Renal cortical epithelial cell (primary cell): ENCODE results near the gene RRP9. TPM values are rescaled to one million over a fixed set of nuclear protein-coding genes. Genes with fewer than 3 reads are reported as not detected.
"Not testable (repeated sequence)": the region's sequence is repeated elsewhere in the genome, so short reads cannot be mapped to it uniquely, and the experiment has no call there.

Experiments used
- DNase-seq: peaks from one replicate; pipeline ENCODE4 v3.0.0-alpha.2; 2011; ENCODE audit warnings: low read depth
- total RNA-seq: library from RNA; depleted of rRNA; stranded (reverse); fragments of >200 nt; gene quantifications from 2 replicates; pipeline ENCODE4 v1.2.3, GENCODE V29; 2014

RRP9 gene, protein sequence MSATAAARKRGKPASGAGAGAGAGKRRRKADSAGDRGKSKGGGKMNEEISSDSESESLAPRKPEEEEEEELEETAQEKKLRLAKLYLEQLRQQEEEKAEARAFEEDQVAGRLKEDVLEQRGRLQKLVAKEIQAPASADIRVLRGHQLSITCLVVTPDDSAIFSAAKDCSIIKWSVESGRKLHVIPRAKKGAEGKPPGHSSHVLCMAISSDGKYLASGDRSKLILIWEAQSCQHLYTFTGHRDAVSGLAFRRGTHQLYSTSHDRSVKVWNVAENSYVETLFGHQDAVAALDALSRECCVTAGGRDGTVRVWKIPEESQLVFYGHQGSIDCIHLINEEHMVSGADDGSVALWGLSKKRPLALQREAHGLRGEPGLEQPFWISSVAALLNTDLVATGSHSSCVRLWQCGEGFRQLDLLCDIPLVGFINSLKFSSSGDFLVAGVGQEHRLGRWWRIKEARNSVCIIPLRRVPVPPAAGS
- 17.1 and 37.5 TPM in 2 replicates for total RNA-seq

DNA sequence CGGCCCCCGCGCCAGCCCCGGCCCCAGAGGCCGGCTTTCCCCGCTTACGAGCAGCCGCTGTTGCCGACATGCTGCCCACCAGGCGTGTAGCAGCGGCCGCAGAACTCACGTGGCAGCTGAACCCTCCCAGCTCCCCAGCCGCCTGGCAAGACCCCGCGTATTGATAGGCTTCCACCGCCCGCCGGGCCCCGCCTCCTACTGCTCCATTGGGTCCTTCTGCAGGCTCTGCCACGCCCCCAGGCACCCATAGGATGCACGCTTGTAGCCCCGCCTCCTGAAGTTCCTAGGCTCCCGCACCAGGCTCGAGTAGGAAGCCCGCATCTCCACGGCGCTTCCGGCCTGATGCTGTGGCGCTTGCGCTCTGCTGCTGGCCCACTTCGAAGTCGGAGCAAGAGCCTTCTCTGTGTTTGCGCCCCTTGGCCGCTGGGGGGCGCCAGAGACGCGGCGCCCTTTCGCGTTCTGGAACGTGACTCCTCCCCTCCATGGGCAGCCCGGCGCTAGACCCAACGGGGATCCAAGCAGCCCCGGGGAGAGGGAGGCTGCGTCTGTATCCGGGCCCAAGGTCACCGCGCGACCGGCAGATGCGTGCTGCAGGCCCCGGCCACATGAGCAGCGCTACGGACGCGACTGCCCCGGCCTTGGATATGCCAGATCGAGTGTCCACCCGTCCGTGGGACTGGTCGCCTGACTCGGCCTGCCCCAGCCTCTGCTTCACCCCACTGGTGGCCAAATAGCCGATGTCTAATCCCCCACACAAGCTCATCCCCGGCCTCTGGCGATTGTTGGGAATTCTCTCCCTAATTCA is at the start of gene RRP9, which contains the start of gene PARP3:
RRP9 (minus strand) TSS at position 107 of the 805 bp plus-strand sequence; CDS start at position 70, 37 bp downstream.
PARP3 (plus strand) TSS at position 566 of the 805 bp plus-strand sequence. CDS start 993 bp downstream, outside the sequence.
- DNase-seq, result peak; percentile 99

DNA sequence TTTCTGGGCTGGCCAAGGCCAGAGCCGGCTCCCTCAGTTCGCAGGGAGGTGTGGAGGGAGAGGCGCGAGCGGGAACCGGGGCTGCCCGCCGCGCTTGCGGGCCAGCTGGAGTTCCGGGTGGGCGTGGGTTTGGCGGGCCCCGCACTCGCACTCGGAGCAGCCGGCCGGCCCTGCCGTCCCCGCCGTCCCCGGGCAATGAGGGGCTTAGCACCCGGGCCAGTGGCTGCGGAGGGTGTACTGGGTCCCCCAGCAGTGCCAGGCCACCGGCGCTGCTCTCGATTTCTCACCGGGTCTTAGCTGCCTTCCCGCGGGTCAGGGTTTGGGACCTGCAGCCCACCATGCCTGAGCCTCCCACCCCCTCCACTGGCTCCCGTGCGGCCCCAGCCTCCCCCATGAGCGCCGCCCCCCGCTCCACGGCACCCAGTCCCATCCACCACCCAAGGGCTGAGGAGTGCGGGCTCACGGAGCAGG is 48.8 kb upstream of the RRP9 start:
- DNase-seq, result not testable (repeated sequence)

DNA sequence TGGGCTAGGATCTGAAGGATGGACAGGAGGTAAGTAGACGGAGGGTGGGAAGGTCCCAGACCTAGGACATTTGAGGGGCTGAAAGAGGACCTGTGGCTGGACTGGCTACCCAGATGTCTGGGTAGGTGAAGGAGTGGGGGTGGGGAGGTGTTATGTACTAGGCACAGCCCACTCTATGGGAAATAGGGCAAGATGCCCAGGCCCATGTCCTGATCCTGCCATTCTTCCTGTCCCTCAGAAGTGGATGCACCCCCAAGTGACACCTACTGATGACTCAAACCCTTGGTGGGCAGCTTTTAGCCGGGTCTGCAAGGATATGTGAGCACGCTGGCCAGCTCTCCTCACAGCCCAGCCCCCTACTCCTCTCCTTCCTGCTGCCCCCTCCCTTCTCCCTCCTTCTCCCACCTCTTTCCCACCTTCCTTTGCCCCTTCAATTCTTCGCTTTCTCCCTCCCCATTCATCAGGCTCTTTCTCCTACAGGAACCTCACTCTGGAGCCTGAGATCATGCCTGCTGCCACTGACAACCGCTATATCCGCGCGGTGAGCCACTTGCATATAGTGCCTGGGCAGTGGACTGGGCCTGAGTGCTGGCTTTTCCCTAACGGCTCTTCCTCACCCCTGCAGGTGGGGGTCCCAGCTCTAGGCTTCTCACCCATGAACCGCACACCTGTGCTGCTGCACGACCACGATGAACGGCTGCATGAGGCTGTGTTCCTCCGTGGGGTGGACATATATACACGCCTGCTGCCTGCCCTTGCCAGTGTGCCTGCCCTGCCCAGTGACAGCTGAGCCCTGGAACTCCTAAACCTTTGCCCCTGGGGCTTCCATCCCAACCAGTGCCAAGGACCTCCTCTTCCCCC is 46.8 kb upstream of the RRP9 start:
- no peak for DNase-seq

DNA sequence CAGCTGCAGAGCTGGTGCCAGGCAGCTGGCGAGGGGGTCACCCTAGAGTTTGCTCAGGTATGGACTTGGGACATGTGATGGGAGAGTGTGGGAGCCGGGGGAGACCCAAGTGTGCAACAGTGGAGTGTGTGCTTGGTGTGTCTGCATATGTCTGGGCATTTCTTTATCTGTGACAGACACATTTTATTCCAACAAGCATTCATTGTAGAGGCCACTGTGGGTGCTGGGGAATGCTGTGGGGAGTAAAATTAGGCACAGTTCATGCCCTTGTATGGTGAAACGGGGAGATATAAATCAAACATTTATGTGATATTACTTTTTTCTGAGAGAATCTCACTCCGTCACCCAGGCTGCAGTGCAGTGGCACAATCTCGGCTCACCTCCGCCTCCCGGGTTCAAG is 45.9 kb upstream of the RRP9 start:
- DNase-seq, result no peak

DNA sequence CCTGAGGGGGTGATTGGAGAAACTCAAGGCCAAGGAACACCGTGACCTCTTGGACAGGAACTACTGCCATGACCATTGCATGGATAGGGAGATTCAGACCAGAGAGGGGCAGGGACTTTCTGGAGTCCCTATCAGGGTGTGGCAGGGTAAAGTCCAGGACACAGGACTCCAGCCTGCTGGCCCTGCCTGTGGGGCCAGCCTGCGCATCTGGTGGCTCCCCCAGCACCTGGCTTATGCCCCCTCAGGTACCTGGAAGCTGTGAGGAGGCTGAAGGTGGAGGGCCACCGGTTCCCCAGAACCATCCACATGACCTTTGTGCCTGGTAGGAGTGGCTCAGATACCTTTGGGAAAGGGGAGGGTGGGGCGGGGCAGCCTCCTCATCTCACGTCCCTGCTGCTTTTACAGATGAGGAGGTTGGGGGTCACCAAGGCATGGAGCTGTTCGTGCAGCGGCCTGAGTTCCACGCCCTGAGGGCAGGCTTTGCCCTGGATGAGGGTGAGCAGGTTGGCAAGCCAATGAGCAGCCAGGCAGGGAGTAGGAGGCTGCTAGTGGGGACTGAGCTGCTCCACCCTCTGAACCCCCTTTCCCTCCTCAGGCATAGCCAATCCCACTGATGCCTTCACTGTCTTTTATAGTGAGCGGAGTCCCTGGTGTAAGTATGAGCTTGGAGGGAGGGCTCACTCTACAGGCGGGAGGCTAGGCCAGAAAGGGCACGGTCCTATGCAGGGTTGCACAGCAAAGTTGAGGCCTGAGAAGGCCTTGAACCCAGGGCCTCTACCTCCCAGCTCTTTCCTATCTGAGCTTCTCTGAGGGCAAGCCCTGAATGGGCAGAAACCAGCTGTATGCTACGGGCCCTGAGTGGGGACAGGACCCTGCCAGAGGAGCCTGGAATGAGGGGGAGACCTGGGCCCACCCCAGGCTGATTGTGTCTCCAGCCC is 44.6 kb upstream of the RRP9 start:
- no peak for DNase-seq

DNA sequence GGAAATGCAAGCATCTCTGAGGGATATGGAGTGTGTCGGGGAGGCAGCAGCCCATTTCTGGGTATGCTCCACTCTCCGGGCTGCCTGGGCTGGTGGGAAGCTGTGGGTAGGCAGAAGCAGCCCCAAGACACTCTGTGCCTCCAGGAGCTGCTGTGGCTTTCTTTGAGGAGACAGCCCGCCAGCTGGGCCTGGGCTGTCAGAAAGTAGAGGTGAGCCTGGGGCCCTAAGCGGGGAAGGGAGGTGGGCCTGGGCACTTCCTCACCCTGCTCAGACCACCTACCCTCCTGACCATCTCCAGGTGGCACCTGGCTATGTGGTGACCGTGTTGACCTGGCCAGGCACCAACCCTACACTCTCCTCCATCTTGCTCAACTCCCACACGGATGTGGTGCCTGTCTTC is 43.4 kb upstream of the RRP9 start:
- no peak for DNase-seq

DNA sequence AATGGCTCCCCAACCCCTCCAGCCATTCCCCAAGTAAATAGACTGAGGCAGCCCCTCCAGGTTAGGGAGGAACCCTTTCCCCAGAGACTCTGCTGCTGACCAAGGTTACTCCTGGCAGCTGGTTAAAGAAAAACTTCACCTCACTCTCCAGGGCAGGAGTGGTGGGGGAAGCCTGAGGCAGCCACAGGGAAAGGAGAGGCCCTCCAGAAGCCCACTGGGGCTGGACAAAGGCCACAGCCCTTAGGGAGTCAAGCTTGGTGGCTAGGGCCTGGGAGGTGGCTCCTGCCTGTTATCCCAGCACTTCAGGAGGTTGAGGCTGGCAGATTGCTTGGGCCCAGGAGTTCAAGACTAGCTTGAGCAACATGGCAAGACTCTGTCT is 42.6 kb upstream of the RRP9 start:
- DNase-seq, result no peak

DNA sequence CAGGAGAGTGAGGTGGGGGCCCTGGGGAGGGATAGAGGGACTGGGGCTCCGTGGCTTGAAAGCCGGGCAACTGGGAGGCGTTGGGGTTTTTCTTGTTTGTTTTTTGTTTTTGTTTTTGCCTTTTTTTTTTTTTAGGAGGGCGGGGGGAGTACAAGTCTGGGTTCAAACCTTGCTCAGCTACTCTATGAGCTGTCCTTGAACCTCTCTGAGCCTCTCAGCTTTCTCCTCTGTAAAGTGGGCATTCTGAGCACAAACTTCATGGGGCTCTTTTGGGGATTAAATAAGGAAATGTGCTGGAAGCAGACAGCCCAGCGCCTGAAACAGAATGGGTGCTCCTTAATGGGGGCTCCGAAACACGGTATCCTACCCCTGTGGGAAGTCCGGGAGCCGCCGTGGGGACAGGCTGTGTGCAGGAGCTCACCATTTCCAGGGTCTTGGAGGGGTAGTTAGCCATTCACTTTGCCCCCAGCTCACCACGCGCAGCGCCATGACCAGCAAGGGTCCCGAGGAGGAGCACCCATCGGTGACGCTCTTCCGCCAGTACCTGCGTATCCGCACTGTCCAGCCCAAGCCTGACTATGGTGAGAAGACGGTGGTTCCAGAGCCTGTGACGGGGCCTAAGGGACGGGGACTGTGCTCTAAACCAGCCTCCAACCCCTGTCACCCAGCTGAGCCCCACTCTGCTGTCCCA is 42.0 kb upstream of the RRP9 start:
- peak; percentile 13 for DNase-seq

DNA sequence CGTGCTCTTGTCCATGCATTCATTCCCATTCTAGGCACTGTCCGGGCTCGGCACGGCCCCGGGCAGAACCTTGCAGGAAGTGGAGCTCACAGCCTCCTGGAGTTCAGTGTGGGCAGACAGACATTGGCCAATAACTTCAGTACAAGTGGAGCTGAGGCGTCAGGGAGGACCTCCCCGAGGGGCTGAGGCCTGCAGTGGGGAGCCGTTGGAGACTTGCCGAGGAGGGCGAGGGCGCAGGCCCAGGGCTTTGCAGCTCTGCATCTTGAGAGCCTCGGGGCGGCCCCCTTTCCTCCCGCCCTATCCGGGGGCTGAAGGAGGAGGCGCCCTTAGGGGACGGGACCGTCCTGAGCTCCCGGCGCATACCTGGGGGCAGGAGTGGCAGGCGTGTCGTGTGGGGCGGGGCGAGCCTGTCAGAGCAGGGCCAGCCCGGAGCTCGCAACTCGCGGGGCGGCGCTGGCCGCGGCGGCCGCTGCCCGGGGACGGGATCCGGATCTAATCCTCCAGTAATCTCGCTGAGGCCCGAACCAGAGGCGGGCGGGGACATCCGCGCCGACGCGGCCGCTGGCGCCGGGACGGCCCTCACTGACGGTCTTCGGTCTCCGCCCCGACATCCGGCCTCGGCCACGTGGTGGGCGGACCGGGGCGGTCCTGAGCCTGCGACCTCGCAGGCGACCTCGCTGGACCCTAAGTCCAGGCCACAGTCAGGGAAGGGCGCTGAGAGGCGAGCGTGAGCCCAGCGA is 41.3 kb upstream of the RRP9 start, which contains the start of gene ACY1:
ACY1 (plus strand) TSS at position 698 of the 740 bp plus-strand sequence. CDS start 530 bp downstream, outside the sequence.
- peak; percentile 81 for DNase-seq

DNA sequence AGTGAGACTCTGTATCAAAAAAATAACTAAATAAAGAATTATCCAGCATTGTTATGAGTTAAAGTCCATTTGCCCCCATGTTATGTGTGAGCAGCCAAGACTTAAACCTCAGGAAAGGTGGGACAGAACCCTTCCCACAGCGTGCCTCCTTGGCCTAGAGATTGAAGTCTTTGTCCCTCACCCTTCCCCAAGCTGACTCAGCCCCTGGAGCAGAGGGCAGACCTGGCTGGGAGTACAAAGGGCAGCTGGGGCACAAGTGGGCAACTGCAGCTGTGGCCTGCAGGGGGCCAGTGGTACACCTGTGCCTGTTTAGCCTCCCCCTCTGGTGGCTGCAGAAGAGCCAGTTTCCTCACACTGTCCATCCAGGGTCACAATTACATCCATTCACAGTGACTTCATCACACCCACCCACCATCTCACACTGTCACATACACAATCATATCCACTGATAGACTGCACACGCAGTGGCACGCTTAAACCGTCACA is 40.7 kb upstream of the RRP9 start:
- DNase-seq, result peak; percentile 87

DNA sequence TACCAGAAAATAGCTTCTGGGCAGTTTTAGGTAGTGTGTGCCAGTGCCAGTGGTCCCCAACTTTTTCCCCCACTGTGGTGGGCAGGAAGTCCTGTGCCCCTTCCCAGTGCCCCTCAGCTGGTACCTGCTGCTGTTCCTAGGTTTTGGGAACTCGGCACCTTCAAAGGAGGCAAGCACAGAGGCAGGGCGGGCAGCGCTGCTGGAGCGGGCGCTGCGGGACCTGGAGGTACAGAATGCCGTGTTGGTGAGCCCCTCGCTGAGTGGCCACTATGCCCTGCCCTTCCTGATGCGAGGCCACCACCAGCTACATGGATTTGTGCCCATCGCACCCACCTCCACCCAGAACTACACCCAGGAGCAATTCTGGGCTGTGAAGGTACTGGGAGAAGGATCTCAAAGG is 38.5 kb upstream of the RRP9 start:
- DNase-seq, result no peak

DNA sequence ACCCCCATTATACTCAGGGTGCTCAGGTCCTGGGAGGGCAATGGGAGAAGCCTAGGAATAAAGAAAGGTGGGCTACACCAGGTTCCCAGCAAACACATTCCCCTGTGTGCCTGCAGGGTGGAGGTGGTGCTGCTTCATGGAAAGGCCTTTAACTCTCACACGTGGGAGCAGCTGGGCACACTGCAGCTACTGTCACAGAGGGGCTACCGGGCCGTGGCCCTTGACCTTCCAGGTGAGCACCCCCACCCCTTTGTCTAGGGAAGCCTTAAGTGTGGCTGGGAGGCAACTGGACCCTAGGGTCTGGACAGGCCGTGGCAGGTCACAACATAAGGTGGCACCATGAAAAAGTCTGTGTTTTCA is 36.4 kb upstream of the RRP9 start:
- no peak for DNase-seq

DNA sequence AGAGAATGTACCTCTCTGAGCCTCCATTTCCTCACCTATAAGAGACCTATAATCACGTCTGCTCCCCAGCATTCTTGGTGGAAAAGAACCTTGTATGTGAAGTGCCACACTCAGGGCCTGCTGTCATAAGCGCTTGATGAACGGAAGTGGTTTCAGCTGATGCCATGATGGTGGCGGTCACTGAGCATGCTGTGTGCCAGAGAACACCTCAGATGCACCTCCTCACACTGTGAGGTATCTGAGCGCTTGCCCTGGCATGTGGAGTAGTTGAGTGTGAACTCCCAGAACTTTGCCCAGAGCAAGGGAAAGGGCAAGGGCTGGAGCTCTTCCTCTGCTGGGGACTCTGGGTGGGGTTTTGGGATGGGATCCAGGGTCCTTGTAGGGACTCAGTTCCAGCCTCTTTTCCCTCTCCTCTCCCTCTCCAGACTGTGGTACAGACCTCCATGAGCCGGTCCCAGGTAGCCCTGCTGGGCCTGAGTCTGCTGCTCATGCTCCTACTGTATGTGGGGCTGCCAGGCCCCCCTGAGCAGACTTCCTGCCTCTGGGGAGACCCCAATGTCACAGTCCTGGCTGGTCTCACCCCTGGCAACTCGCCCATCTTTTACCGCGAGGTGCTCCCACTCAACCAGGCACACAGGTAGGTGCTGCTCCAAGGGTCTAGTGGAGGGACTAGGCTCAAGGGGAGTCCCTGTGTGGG is 35.9 kb upstream of the RRP9 start:
- no peak for DNase-seq

DNA sequence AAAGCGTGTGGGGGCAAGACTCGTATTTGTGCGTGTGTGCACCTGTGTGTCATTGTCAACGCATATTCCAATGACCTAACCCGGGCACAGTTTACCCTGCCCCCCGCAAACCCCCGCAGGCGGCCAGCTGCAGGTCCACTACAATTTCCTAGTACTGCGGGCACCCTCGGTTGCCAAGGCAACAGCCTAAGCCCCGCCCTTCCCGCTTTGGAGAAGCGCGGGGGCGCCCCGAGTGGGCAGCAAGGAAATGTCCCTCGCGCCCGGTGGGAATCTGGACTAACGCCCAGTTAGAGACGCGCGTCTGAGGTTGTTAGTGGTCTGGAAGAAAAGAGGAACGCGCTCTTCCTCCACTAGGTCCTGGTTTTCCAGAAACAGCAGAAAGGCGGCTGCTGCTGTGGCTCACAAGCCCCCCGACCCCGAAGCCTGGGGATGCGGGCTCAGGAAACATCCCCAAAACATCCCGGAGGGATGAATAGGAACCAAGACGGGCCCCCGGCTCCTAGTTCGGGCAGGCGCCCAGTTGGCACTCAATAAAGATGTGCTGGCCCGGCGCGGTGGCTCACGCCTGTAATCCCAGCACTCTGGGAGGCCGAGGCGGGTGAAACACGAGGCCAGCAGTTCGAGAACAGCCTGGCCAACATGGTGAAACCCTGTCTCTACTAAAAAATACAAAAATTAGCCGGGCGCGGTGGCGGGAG is 34.3 kb upstream of the RRP9 start:
- DNase-seq, result no peak

DNA sequence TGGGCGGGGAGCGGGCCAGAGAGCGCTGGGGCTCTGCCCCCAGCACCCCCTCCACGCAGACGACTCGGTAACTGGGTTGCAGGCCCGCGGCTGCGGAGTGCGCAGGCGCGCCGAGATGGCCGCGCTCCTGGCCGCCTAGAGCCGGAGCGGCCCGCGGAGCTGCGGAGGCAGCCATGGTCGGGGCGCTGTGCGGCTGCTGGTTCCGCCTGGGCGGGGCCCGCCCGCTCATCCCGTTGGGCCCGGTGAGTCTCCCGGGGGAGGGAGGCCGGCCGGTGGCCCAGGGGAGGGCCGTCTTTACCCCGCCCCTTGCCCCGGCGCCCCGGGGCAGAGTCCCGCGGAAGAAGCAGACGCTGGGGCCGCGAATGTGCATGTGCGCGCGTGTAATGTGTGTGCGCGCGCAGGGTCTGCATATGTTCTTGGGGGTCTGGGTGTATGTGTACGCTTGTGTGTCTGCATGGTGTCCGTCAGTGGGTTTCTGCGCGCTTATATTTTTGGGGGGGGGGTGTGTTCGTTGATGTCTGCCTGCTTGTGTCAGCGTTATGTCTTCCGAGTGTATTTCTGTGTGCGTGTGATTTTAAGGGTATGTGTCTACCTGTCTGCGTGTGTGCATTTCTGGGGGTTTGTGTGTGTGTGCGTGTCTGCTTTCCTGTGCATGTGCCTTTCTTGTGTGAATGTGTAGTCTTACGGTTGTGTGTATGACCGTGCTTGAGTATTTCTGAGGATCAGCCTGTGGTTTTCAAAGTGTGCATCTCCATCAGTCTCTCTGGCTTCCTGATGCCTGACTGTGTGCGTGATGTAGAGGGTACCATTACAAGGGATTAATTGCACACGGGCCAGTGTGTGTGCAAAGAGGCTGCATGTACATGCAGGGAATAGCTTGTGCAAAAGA is 33.5 kb upstream of the RRP9 start, which contains the start of gene ABHD14A:
ABHD14A (plus strand) TSS at position 102 of the 889 bp plus-strand sequence; CDS start at position 174, 72 bp downstream.
- DNase-seq, result no peak

DNA sequence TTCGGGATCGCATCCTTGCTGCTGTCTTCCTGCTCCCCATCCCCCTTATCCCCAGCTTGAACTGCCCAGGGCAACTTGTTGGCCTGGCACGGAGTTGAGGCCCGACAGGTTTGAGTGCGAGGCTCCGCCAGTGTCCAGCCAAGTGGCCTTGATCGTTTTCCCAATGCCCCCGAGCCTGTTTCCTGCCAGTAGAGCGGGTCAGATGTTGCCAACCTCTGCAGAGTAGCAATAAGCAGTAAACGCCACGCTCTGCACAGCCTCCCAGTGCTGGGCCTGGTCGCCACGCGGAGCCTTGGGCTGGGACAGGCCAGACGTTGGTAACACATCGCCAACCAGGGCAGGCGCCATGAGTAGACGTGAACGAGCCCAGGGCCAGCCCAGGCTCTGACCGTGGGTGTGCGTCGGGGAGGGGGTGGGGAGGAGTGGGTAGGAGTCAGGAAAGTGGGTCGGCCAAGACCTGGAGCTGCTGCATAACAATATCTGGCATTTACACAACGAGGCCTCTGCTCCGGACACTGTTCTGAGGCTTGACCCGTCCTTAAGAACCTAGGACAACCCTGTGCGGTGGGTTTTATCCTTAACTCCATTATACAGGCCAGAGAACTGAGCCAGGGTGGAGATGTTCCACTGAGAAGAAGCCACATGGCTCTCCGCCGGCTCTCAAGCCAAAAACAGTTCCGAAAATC is 32.7 kb upstream of the RRP9 start:
- no peak for DNase-seq
